ENCODE measurements around the gene RAB35.

GRCh38 chr12:120119271-120119973 is 2.9 kb upstream of the RAB35 start:
- TF ChIP-seq EP300 (IDR thresholded peaks at IDR 0.05) (no peak), POLR2AphosphoS5 (IDR thresholded peaks at IDR 0.05) (no peak), CTCF (IDR thresholded peaks at IDR 0.05) (no peak), POLR2A (IDR thresholded peaks at IDR 0.05) (no peak)

All from stomach (tissue), 4 donors.